HG02885 (cell line): Measurements from ENCODE around the gene UCP1.
A peak's percentile ranks its signal among the peaks of the same experiment; 100 is the strongest.

Source experiments
- ATAC-seq: cut with Tn5 transposase; IDR thresholded peaks from one replicate; pipeline ENCODE4 v1.9.1; 2021; ENCODE audit warnings: mild to moderate bottlenecking; ENCODE audit not compliant: unreplicated experiment, poor library complexity

UCP1 gene, protein sequence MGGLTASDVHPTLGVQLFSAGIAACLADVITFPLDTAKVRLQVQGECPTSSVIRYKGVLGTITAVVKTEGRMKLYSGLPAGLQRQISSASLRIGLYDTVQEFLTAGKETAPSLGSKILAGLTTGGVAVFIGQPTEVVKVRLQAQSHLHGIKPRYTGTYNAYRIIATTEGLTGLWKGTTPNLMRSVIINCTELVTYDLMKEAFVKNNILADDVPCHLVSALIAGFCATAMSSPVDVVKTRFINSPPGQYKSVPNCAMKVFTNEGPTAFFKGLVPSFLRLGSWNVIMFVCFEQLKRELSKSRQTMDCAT

DNA sequence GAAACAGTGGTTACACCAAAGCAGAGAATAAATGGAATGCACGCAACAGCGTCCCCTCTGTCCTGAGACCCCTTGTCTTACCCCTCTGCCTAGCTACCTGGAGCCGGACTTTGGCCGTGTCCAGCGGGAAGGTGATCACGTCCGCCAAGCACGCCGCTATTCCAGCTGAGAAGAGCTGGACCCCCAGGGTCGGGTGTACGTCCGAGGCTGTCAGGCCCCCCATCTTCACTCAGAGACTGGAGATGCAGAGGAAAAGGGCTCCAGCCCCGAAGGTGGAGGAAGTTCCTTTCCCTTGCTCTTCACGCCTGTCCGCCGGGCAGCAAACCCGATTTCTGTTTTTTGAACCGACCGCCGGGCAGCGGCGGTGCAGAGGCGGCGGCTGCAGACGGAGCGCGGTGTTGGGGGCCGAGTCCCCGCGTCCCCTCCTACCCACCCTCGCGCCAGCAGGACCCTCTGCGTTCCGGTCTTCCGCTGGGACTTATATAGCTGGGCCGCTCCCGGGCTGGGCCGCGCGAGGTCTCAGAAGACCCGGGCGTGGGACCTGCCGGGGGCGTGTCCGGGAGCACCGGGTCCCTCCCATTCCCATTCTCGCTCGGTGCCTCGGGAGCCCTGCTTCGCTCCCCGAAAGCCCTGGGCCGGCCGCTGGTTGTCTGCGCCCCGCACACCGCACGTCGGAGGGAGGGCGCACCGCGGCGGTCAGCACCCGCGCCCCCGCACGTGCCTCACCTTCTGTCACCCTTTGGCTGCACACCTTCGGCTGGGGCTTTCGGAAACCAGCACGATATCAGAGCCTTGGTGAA, at the start of gene UCP1:
UCP1 (minus strand) TSS at position 455 of the 800 bp plus-strand sequence; CDS start at position 223, 232 bp downstream.
- ATAC-seq, result no peak

DNA sequence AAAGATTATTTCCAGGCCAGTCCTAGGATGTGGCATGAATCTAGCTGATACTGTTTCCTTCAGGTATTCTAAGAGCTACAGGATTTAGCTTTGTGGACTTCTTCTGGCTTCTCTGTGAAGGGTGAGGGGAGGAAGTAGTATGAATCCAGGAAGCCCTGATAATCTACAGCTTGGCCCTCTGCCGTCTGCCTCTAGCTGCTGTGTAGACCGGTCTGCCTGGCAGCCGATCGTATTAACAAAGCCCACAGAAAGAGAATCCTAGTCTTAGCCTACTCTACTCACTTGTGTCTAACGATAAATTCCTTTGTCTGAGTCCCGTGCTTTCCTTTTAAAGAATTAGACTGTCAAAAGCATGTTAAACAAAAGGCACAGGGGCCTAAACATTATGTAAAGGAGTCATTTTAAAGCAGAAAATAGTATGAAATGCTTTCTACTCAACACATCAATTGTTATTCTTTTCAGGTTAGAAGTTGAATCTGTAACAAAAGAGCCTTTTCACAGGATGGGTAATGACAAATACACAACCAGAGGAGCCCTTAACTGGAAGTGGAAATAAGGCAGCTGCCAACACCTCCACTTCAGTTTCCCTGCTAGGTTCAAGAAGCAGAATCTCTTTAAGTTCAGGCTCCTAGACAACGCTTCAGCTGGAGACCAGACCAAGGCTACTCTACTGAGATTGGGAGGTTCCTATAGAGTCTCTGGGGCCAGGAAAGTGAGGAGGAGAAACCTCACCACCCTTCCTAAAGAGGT, 48.9 kb upstream of the UCP1 start:
- no peak for ATAC-seq

DNA sequence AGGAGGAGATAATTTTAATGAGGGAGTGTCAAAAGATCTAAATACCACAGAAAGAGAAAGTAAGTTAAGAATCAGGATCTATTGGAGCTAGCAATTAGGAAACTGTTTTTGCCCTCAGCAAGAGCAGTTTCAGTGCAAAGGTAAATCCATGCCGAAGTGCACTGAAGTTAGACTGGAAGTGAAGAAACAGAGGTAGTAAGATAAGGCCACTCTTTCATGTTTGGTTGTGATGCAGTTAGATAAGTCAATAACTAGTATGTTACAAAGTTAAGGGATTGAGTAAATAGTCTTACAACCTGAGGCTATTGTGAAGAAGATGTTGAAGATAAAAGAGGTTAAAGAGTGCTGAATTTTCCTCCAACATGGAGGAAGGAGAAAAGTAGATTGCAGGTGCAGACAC, 46.7 kb upstream of the UCP1 start:
- no peak for ATAC-seq

DNA sequence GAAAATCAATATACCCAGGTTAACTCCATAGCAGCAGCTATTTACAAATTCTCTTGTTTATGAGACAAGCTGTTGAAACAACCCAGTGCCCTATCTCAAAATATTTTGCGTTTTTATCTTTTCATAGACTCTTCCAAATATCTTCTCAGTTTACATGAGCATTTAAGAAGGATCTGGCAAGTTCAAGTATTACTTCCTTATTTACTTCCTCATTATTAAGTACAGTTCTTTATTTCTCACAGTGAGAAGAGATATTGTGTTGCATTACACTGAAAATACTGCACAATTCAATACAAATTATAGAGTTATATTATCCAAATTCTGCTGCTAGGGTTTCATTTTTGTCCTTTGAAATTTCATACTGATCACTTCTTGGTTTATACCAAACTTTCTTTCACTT, 43.6 kb upstream of the UCP1 start:
- no peak for ATAC-seq

DNA sequence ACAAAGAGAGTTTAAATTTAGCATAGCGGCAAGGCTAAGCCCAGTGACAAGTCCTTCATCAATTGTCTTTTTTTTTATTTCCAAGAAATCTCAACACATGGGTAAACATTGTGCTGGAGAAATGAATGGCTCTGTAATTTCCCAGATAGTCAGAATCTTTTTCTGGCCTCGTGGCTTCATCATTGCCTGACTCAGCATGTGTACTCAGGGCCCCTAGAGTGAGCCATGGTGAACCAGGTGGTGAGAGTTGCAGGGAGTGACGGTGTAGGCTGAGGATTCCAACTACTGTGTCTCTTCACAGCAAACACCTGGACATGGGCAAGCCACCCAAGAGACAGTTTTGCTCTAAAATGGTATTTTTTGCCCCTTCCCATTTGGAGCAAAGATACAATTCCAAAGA, 43.1 kb upstream of the UCP1 start:
- no peak for ATAC-seq

DNA sequence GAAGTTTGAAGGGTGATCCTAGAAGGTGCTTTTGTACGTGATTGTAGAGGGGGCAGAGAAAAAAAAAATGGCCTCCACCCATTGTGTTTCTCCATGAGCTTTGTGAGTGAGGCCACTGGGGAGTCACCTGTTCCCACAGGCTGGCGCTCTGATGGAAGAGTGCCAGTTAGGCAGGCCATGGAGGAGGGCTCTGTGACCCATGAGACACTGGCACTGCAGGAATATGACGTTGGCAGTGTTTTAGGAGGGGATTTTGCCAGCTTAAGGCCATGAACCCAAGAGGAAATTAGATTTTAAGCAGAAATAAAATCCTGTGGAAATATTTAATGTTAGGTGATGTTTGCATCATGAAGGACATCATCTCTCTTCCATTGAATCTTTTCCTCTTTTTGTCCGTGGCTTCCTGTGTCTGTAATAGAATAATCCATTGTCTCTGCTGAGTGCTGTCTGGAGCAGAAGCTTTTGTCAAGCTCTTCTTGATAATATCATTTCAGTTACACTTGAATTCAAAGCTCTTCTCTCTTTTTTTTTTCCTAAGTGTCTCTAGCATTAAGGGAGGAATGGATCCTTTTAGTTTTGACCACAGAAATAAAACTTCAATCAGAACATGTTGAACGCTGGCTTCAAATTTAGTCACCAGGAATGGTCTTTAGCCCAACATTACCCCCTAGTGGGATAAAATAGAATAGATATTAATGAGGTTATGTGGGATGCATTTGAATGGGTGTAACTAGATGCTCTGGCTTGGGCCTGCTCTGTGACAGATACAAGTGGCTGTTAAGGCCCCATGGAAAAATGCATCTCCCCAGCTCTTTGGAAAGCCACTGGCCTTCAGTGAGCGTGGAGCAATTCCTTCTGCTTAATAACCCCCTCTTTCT, 41.0 kb upstream of the UCP1 start:
- peak; percentile 95 for ATAC-seq

DNA sequence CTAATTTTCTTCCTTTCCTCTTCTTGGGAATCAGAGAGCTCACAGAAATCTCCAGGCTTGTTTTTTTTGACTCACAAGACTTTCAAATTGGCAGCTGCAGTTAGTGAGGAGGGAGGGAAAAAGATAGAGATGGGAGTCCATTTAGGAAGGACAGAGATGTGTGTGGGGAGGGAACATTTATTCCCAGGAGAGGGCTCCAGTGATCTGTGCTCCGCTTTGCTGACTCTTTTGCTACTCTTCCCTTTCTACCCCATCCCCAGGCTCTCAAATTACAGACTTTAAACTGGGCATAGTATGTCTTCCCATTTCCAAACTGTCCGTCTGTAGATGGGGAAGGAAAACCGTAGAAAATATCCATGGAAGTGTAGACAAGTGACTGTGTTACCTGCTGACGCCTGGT, 39.1 kb upstream of the UCP1 start:
- ATAC-seq, result no peak

DNA sequence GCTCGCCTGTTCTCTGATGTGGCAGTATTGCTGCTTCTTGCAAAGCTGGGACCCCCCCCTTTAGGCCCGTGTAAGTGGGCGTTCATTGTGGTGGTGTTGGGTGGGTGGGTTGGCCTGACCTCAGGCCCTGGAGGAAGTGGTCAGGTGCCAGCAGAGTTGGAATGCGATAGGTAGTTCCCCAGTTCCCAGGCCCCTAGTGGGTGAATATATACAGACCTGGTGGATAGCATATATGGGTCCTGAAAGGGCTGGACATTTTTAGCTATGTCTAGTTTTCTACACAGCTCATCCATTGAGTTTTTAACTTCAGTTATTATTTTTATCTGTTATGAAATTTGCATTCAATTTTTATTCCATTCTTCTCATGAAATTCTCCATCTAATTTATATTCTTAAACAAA, 35.8 kb upstream of the UCP1 start:
- ATAC-seq, result no peak

DNA sequence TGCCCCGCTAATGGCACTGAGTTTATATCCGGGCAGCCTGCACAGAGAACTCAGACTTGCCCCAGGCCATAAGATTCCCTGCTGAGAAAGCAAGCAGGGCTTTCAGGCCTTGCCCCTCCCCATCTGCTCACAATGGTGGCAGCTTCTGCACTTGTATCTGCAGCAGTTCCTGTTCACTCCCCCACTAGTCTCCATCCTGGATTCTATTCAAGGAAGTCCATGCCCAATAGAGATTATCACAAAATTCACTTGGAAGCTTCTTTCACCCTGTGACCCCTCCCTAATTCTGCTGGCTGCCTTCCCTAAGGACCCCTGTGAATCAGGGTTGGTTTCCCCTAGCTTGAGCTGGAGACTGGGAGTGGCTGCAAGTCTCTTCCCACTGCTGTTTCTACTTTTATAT, 34.5 kb upstream of the UCP1 start:
- no peak for ATAC-seq

DNA sequence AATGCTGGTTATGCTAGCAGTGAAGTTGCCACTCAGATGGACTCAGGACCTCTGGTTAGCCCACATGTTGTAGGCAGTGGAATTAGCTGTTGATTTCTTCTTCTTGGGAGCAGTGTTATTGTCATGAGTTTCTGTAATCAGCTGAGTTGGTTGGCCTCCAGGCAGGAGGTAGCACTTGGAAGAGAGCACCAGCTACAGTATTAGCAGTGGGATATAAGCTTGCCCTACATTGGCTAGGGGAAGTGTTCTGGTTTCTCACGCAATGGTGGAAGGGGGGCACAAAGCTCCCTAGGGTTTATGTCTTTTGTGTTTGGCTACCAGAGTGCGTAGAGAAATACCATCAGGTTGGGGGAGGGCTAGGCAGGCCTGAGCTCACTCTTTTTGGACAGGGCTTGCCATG, 34.0 kb upstream of the UCP1 start:
- ATAC-seq, result no peak

DNA sequence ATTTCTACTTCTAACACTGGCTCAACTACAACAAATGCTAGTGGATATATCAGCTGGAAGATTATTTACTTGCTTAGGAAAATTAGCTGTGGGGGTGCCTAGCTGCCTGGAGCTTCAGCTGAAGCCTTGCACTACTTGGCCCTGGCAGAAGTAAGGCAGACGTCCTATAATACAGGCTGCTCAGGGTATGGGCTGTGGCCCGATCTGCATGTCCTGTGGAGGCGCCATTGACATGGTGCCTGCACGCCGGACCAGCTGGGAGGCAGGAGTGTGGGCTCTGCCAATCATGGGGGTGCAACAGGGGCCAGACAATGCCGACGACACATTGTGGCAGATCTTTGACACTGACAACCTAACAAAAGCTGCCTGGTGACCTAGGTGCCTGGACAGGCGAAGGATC, 31.6 kb upstream of the UCP1 start:
- ATAC-seq, result no peak

DNA sequence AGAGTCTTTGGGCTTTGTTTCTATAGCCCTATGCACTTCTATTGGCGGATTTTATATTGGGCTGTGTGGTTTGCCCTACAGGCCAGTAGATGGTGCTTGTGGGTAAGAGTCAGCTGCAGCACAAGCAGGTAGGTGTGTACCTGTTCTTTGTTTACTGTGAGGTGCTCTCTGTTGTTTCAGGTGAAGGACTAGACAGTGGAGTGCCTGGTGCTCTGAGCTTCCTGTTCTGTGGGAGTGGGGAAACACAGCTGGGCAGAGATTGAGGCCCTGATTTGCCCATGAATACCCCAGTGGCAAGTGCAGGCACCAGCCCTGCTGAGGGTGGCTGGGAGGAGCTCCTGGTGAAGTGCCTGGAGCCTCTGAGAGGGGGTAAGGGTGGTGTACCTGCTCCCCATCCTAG, 26.3 kb upstream of the UCP1 start:
- peak; percentile 90 for ATAC-seq

DNA sequence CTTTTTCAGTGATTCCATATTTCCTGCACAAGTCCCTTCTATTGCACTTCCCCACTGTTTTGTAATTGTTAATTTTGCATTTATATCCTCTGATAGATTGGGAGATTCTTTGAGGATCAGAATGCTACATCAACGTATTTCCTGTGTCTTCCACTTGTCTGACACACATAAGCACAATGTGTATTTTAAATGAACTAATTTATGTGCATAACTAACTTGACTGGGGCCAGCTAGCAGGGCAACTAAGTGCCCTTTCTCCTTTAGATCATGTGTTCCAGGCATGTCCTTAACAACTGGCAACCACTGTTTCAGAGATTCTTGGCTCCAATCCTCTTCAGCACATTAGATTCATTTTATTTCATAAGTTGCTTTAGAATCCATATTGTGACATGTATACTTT, 15.7 kb upstream of the UCP1 start:
- ATAC-seq, result no peak

DNA sequence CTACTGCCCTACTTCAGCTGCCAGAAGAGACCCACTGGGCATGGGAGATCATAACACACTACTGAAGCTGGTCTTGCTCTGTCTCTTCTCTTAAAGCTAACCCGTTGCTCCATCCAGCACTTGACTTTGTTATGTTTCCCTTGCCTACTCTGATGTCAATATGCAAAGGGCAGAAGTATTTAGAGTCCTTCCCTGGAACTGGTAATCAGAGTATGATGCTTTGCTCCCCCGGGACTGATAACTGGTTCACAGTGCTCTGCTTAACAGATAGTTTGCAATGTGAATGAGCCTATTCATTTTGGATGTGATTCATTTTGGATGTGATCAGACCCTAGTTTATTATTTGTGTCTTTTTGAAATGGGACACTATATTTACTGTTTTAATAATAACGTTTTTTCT, 12.3 kb upstream of the UCP1 start:
- ATAC-seq, result no peak

DNA sequence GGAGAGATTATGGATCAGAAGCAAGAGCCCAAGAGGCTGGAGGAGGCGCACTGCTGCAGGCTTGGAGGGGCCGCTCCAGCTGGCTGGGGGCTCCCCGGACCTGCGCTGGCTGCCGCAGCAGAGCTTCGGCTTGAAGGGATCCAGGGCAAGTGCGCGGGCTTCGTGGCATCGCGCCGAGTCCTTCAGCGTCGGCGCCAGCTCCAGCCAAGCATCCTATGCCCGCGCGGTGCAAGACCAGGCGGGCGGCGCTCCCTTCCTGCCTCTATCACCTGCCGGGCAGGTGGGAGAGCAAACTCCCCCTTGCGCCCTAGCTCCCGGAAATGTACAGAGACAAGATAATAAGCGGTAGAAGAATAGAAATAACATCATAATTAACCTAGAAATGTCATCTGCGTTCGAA, 10.5 kb upstream of the UCP1 start:
- no peak for ATAC-seq

DNA sequence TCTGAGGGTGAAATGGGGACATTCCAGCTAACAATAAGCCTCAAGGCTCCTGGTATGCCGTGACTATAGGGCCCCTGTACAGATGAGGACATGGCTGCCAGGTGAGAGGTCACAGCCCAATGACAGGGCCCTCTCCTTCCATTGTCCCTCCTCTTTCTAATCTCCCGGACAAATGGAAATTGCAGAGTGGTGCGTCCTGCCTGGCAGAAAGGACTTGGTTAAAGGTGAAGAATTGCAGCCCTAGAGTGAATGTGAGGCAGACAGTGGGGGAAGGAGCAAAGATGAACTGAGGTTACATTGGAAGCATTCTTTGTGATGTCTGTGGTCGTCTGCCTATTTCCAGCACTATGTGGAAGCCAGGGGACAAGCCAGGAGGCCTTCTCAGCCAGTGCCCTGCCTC, 6.7 kb upstream of the UCP1 start:
- ATAC-seq, result no peak

DNA sequence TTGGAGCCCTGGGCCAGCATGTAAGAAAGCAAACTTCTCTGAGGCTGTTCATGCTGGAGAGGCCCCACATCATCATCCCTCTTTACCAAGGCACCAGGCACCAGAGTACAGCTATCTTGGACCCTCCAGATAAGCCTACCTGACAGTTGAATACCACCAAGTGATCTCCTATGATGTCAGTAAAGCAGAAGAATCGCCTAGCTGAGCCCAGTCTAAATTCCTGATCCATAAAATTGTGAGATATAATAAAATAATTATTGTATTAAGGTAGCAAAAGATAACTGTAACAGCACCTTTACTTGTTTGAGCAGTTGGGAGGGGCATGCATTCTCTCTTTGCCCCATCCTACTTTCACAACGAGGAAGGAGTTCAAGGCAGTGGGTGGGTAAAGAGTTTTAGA, 2.9 kb upstream of the UCP1 start:
- no peak for ATAC-seq

DNA sequence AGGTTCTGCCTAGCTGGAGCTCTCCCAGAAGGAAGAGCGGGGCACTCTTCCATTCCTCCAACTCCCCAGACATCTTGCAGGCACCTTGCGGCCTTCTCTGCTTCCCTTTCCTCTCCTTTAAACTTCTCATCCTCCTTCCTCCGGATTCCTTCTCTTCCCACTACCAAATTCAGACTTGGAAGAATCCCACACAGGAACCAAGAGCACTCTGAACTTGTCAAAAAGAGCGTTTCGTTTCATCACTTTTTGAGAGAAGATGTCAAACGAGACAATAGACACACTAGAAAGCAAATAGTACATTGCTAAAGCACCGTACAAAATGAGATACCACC, 512 bp upstream of the UCP1 start:
- no peak for ATAC-seq

DNA sequence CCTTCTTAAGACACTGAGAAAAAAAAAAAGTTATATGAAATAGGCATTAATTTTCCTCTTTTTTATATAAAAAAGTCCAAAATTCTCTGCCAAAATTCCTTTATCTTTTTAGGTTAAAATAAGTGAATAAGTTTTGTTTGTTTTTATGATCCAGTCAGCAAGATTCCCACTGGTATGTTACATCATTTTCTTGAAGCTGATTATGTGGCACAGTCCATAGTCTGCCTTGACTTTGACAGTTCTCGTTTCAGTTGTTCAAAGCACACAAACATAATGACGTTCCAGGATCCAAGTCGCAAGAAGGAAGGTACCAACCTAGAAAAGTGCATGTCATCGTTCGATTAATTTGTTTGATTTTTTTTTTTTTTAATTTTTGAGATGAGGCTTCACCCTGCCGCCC, 9.1 kb downstream of the UCP1 start:
- ATAC-seq, result no peak

DNA sequence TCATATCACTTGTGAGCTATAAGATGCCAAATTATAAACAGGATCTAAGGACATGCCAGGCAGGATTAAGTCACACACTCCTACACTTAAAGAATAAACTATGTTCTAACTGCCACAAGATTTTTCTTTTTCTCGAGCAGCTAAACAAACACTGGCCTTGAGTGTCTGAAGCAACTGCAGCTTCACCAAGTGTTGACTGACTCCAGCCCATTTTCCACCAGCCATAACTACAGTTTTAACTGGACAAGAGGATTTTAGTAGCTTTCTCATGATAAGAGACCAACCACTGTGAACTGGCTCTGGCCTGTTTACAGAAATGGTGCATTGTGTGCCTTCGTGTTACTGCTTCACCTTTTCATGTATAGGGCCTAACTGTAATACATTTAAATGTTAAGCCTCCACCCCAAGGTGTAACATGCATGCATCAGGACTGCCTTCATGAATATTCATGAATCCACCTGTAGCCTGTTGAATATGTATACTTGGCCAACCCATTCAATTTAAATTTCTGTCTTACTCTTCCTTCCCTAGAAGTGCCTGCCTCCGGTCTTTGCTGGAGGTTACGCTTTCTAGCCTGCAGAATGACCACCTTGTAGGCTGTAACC, 10.8 kb downstream of the UCP1 start:
- ATAC-seq, result no peak
